Liver (tissue), 9 donors: ENCODE data around the gene PER1. TPM values are rescaled to one million over a fixed set of nuclear protein-coding genes. Genes with fewer than 3 reads are reported as not detected.

ENCODE experiments used
- DNase-seq: peaks from one replicate; pipeline ENCODE4 v3.0.0-alpha.2; 2017; ENCODE audit warnings: low spot score
- H3K27ac ChIP-seq, 2 donors: one replicate each; pipeline ENCODE4 v1.7.0; 2013; ENCODE audit warnings: inconsistent platforms in 2 of 2, low read length in 2 of 2, control low read depth in 1 of 2, low read depth in 1 of 2, mild to moderate bottlenecking in 1 of 2
- H3K27me3 ChIP-seq, 4 donors: one replicate each; pipeline versions ENCODE4 v1.6.1 to v1.7.0; 2013; ENCODE audit warnings: low read length in 3 of 4, inconsistent platforms in 1 of 4, mild to moderate bottlenecking in 1 of 4, moderate library complexity in 1 of 4; ENCODE audit not compliant: control insufficient read depth in 4 of 4, insufficient read depth in 4 of 4
- H3K36me3 ChIP-seq, 4 donors: one replicate each; pipeline versions ENCODE4 v1.6.1 to v1.7.0; 2013; ENCODE audit warnings: low read length in 3 of 4, mild to moderate bottlenecking in 3 of 4, low read depth in 1 of 4, moderate library complexity in 1 of 4; ENCODE audit not compliant: control insufficient read depth in 4 of 4, insufficient read depth in 3 of 4
- H3K4me1 ChIP-seq, 4 donors: one replicate each; pipeline versions ENCODE4 v1.6.1 to v1.7.0; 2013; ENCODE audit warnings: low read length in 3 of 4, mild to moderate bottlenecking in 3 of 4, moderate library complexity in 1 of 4; ENCODE audit not compliant: control insufficient read depth in 4 of 4, insufficient read depth in 4 of 4
- H3K4me3 ChIP-seq, 3 donors: one replicate each; pipeline versions ENCODE4 v1.6.1 to v1.7.0; 2013; ENCODE audit warnings: low read length in 3 of 3, control low read depth in 1 of 3, low read depth in 1 of 3, mild to moderate bottlenecking in 1 of 3
- H3K9ac ChIP-seq, 2 donors: one replicate each; pipeline ENCODE4 v1.7.0; 2013; ENCODE audit warnings: low read length in 2 of 2, mild to moderate bottlenecking in 2 of 2, moderate library complexity in 2 of 2, control low read depth in 1 of 2, low read depth in 1 of 2
- H3K9me3 ChIP-seq, 4 donors: one replicate each; pipeline versions ENCODE4 v1.6.1 to v1.7.0; 2013; ENCODE audit warnings: low read length in 3 of 4; ENCODE audit not compliant: control insufficient read depth in 4 of 4
- CTCF ChIP-seq: fragments of 150-350 bp; IDR thresholded peaks from 2 replicates; pipeline ENCODE4 v1.5.1; 2017; ENCODE audit warnings: improper control_type of control experiment, low read depth, low read length; ENCODE audit not compliant: missing input control
- EGR1 ChIP-seq, 2 donors: IDR thresholded peaks; 2 replicates each; pipeline ENCODE4 v1.6.1; 2016 to 2018; ENCODE audit warnings: antibody characterized with exemption in 2 of 2, low read depth in 2 of 2
- HNF4G ChIP-seq: IDR thresholded peaks from 2 replicates; pipeline ENCODE4 v1.6.1; 2016; ENCODE audit warnings: antibody characterized with exemption
- JUND ChIP-seq, 2 donors: IDR thresholded peaks; 2 replicates each; pipeline ENCODE4 v1.6.1; 2016; ENCODE audit warnings: antibody characterized with exemption in 2 of 2
- SP1 ChIP-seq: IDR thresholded peaks from 2 replicates; pipeline ENCODE4 v1.6.1; 2018; ENCODE audit warnings: antibody characterized with exemption, mild to moderate bottlenecking
- TAF1 ChIP-seq: conservative IDR thresholded peaks from 2 replicates; pipeline ENCODE4 v1.6.1; 2016; ENCODE audit warnings: antibody characterized with exemption, mild to moderate bottlenecking
- YY1 ChIP-seq: IDR thresholded peaks from 2 replicates; pipeline ENCODE4 v1.6.1; 2016; ENCODE audit warnings: antibody characterized with exemption, mild to moderate bottlenecking
- WGBS: extraction: QIAGEN DNeasy Blood & Tissue Kit; methylation state at CpG from one replicate; pipeline ENCODE4 v1.1.7; 2013; 5-methylcytosine and 5-hydroxymethylcytosine counted together
- polyA plus RNA-seq, 2 donors: library from polyadenylated mRNA; stranded (reverse) in 1 of 2; unstranded in 1 of 2; fragments of 200-250 nt in 1 of 2; fragments of >200 nt in 1 of 2; fragmentation: Nextera tagmentation in 1 of 2; extraction: Ambion mirVana in 1 of 2; gene quantifications; one replicate each; pipeline versions ENCODE4 v1.2.1 to v1.2.3, GENCODE V29; 2013 to 2015
- total RNA-seq, 2 donors: library from RNA; depleted of rRNA; stranded (reverse); fragments of >200 nt; gene quantifications; one replicate each; pipeline ENCODE4 v1.2.3, GENCODE V29; 2014
- TF ChIP-seq, protein P1 (sequence below): IDR thresholded peaks from 2 replicates; pipeline ENCODE4 v1.6.1; 2016; ENCODE audit warnings: antibody characterized with exemption, mild to moderate bottlenecking
- donor health status: healthy.
- donor health status: healthy.
- donor health status: healthy.
- donor health status: healthy.
- donor health status: healthy.

The PER1 gene
- total and polyA plus RNA-seq, 4 donors = 10.1 to 71.6 (median 29.7) TPM

DNA sequence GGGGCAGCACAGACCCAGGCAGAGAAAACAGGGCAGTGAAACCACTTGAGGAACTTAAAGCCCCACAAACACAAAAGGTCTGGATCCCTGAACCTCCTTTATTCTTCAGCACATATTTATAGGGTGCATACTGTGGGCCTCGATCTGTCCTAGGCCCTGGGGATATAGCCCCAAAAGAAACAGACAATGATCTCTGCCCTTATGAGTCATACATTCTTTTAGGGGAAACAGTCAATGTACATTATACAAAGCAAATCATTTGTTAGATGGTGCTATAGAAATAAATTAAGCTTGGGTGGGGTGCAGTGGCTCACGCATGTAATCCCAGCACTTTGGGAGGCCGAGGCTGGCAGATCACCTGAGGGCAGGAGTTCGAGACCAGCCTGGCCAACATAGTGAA, 18.3 kb downstream of the PER1 start:
- no peaks in the 10 kb centered on the region for H3K27me3 ChIP-seq
- TF ChIP-seq CTCF = no peak
- TF ChIP-seq HNF4G = no peak
- no peak for TF ChIP-seq JUND (IDR thresholded peaks at IDR 0.05)
- H3K4me3 ChIP-seq = no peak overlapping the region
- H3K9me3 ChIP-seq = no peaks in the 10 kb centered on the region
- H3K36me3 ChIP-seq = peaks cover 0 to 1% (median under 1%) of the 10 kb centered on the region in 4 donors
- peaks cover 0 to 9% (median 0%) of the 10 kb centered on the region in 4 donors for H3K4me1 ChIP-seq
- H3K27ac ChIP-seq = no peak overlapping the region
- no peak overlapping the region for H3K9ac ChIP-seq
- no peak for DNase-seq
- 90% methylated on average over 4 of the region's 4 CpGs for WGBS

- Histone ChIP-seq H3K4me1 (peaks cover 0 to 4% (median 0%) of the 10 kb centered on the region in 4 donors), H3K27me3 (peaks cover 0 to 1% (median 0%) of the 10 kb centered on the region in 4 donors), H3K9ac (no peak overlapping the region), H3K36me3 (no peaks in the 10 kb centered on the region), H3K4me3 (no peak overlapping the region), H3K27ac (no peak overlapping the region), H3K9me3 (no peaks in the 10 kb centered on the region)
- no peak for TF ChIP-seq EGR1 (IDR thresholded peaks at IDR 0.05; ENCODE audit: low read depth in 2 of 2)
- TF ChIP-seq, protein P1, sequence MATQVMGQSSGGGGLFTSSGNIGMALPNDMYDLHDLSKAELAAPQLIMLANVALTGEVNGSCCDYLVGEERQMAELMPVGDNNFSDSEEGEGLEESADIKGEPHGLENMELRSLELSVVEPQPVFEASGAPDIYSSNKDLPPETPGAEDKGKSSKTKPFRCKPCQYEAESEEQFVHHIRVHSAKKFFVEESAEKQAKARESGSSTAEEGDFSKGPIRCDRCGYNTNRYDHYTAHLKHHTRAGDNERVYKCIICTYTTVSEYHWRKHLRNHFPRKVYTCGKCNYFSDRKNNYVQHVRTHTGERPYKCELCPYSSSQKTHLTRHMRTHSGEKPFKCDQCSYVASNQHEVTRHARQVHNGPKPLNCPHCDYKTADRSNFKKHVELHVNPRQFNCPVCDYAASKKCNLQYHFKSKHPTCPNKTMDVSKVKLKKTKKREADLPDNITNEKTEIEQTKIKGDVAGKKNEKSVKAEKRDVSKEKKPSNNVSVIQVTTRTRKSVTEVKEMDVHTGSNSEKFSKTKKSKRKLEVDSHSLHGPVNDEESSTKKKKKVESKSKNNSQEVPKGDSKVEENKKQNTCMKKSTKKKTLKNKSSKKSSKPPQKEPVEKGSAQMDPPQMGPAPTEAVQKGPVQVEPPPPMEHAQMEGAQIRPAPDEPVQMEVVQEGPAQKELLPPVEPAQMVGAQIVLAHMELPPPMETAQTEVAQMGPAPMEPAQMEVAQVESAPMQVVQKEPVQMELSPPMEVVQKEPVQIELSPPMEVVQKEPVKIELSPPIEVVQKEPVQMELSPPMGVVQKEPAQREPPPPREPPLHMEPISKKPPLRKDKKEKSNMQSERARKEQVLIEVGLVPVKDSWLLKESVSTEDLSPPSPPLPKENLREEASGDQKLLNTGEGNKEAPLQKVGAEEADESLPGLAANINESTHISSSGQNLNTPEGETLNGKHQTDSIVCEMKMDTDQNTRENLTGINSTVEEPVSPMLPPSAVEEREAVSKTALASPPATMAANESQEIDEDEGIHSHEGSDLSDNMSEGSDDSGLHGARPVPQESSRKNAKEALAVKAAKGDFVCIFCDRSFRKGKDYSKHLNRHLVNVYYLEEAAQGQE = no peak
- no peak for TF ChIP-seq SP1
- no peak for TF ChIP-seq TAF1
- TF ChIP-seq CTCF = no peak
- DNase-seq = no peak
- WGBS = 77% methylated on average over 12 of the region's 12 CpGs
These were observed 18.8 kb downstream of the PER1 start for GRCh38 chr17:8133399-8133798.

- no peak overlapping the region for H3K27ac ChIP-seq
- WGBS = 77% methylated on average over 3 of the region's 3 CpGs
- TF ChIP-seq SP1 (no peak), CTCF (no peak), TAF1 (no peak), HNF4G (no peak), YY1 (no peak), JUND (IDR thresholded peaks at IDR 0.05) (no peak)
- TF ChIP-seq, protein P1 = no peak
These were observed 20.3 kb downstream of the PER1 start for GRCh38 chr17:8131844-8132441.

More at GRCh38 chr17:8131844-8132441, 20.3 kb downstream of the PER1 start:
- Histone ChIP-seq H3K9ac (no peak overlapping the region), H3K9me3 (no peaks in the 10 kb centered on the region), H3K36me3 (no peaks in the 10 kb centered on the region), H3K4me1 (peaks cover 0 to 4% (median under 1%) of the 10 kb centered on the region in 4 donors), H3K27me3 (peaks cover 0 to 3% (median 0%) of the 10 kb centered on the region in 4 donors), H3K4me3 (no peak overlapping the region)
- no peak for DNase-seq
